Fibroblast of skin of left quadriceps (primary cell): ENCODE data around the gene DCST2.
A peak's percentile ranks its signal among the peaks of the same experiment; 100 is the strongest.

Source experiments
- DNase-seq, 2 experiments: peaks; one replicate each; pipeline ENCODE4 v3.0.0-alpha.2; 2013; ENCODE audit warnings: low read depth in 2 of 2

Gene DCST2

GRCh38 chr1:154975409-154976059 lies 58.0 kb downstream of the DCST2 start:
- no peak for DNase-seq

DNA sequence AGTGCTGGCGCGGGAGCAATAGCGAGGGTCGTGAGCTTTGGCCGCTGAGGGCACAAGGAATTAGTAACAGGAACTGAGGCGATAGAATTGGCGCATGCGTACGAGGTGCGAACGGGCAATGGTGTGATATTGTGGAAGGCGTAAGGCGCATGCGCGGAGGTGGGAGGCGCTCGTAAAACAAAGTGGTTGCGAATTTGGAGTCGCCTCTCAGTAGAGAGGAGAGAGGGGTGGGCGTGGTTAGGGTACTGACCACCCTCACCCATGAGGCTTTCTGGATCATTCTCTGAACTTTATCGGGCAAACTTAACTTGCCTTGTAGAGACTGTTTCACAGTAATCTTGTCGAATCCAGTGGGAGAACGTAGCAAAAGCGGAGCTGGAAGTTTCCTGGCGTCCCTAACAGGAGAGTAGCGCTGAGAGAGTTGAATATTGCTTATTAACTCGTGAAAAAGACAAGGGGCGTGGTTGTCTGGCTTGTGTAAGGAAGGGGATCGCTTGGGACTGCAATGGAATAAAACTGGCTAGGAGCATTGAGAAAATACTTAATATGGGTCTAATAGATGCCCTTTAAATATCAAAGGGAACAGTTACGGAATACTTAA lies 58.7 kb downstream of the DCST2 start:
- DNase-seq: peak; percentile 90 to 92

DNA sequence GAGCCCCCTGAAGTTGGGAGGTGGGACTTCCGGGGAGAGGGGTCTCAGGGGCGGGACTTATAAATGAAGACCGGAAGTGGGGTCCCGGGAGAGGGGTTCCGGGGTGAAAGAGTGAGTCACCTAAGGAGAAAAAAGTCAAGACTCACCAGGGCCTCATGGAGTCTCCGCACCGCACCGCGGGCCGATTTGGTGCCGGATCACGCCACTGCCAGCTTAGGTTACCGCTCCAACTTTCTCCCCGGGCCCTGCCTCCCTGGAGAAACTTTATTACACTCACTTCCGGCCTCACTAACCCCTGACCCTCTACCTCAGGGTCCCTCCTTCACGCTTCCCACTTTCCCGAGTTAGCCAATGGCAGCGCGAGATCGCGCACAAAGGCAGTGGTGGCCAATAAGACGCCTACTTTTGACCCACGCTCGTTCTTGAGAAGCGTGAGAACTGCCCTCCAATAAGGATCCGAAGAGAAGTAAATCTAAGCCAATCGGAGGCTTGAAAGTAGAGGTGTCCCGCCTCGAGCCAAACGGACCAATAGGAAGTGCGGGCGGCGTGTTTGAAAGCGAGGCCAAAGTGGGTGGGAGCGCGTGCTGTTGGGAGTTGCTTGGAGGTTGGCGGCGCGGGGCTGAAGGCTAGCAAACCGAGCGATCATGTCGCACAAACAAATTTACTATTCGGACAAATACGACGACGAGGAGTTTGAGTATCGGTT lies 59.3 kb downstream of the DCST2 start, which contains the start of gene CKS1B:
TSS of gene CKS1B (plus strand) at position 580 of the 706 bp plus-strand sequence. CDS start at position 645, 65 bp downstream.
- DNase-seq: peak; percentile 100

- DNase-seq: peak; percentile 91 to 93
Measured at GRCh38 chr1:154973344-154974101, 60.1 kb downstream of the DCST2 start.

DNA sequence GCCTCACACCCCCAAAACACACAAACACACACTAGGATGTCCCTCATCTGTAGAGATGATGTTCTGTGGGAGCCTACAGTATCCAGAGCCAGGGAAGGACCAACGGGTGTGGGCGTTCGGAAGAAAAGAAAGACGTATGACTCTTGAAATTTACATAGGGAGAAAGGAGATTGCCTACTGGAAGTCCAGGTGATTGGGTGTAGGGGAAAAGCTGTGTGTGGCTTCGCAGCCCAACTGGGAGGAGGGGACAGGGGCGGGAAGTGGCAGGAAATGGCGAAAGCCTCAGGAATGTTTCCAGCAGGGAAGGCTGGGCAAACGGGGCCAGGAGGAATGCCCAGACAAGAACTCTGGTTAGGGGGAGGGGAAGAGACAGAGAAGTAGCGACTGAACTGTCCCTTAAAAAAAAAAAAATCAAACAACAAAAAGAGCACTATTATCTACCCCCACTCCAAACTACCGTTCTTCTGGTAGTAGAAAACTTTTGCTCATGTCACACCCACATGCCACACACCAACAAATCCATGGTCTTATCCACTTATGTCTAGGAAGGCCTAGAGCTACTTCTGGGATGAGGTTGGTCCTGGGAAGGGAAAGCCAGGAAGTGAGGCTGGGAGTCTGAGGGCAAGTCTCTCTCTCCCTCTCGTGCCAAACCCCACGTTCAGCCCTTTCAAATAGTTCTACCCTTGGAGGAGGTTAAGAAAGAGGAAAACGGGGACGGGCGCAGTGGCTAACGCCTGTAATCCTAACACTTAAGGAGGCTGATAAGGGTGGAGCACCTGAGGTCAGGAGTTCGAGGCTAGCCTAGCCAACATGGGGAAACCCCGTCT lies 60.9 kb downstream of the DCST2 start:
- peak; percentile 92 to 94 for DNase-seq

- peak; percentile 78 to 79 for DNase-seq
Measured at GRCh38 chr1:154972213-154972516, 61.4 kb downstream of the DCST2 start.

- DNase-seq: no peak
Measured at GRCh38 chr1:154971341-154971998, 62.1 kb downstream of the DCST2 start.

DNA sequence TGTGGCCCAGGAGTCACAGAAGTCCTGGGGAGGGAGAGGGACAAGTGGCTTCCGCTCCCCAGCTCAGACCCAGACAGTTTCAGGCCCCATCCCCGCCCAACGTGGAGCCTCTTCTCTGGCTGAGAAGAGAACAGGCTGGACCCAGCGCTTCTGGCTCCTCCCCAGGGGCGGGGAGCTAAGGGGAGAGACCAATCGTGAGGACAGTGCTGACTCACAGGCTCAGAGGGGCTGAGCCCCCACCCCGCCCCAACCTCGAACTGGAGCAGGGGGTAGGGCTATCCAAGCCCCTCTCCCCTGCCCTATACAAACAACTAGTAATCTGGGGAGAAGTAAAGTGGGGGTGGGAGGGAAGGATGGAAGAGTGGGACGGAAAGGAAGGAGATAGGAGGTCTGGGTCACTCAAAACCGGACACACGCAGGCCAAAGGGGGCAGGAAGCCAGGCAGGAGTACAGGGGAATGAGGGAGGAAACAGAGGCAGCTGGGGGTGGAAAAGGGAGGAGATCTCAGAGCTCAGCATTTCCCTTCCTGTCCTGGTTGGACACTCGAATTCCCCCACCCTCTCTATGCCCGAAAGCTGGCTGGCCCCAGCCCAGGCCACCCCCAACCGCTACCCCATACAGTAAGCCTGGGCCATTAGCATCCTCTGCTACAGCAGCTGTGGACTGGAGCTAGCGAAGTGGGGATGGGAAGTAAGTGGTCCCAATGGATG lies 62.8 kb downstream of the DCST2 start, which contains the start of gene SHC1:
TSS of gene SHC1 (minus strand) at position 117 of the 710 bp plus-strand sequence. CDS start 221 bp downstream, outside the sequence.
- DNase-seq: peak; percentile 88 to 89

GRCh38 chr1:154969860-154970452 lies 63.6 kb downstream of the DCST2 start:
- no peak for DNase-seq

DNA sequence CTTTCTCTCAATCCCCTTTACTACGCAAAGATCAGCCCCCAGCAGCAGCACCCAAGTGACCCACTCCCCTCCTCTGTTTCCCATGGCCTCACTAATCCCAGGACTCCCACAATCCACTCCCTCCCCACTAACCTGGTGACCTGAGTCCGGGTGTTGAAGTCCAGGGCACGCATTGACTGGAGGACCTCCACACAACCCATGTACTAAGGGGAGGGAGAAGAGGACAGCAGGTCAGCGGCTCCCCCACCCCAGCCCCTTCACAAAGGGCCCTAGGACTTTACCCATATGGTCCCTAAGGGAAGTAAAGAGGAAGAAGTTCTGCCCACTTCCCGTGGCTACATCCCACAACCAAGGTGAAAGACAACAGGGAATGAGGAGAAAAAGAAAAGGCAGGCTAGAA lies 64.3 kb downstream of the DCST2 start:
- no peak for DNase-seq

- DNase-seq: no peak
Measured at GRCh38 chr1:154968731-154969130, 64.8 kb downstream of the DCST2 start.
